Liver (tissue), 9 donors: ENCODE results near the gene NDUFS2. TPM values are rescaled to one million over a fixed set of nuclear protein-coding genes. Genes with fewer than 3 reads are reported as not detected.

Experiments
- DNase-seq: peaks from one replicate; pipeline ENCODE4 v3.0.0-alpha.2; 2017; ENCODE audit warnings: low spot score
- H3K27ac ChIP-seq, 2 donors: one replicate each; pipeline ENCODE4 v1.7.0; 2013; ENCODE audit warnings: inconsistent platforms in 2 of 2, low read length in 2 of 2, control low read depth in 1 of 2, low read depth in 1 of 2, mild to moderate bottlenecking in 1 of 2
- H3K27me3 ChIP-seq, 4 donors: one replicate each; pipeline versions ENCODE4 v1.6.1 to v1.7.0; 2013; ENCODE audit warnings: low read length in 3 of 4, inconsistent platforms in 1 of 4, mild to moderate bottlenecking in 1 of 4, moderate library complexity in 1 of 4; ENCODE audit not compliant: control insufficient read depth in 4 of 4, insufficient read depth in 4 of 4
- H3K36me3 ChIP-seq, 4 donors: one replicate each; pipeline versions ENCODE4 v1.6.1 to v1.7.0; 2013; ENCODE audit warnings: low read length in 3 of 4, mild to moderate bottlenecking in 3 of 4, low read depth in 1 of 4, moderate library complexity in 1 of 4; ENCODE audit not compliant: control insufficient read depth in 4 of 4, insufficient read depth in 3 of 4
- H3K4me1 ChIP-seq, 4 donors: one replicate each; pipeline versions ENCODE4 v1.6.1 to v1.7.0; 2013; ENCODE audit warnings: low read length in 3 of 4, mild to moderate bottlenecking in 3 of 4, moderate library complexity in 1 of 4; ENCODE audit not compliant: control insufficient read depth in 4 of 4, insufficient read depth in 4 of 4
- H3K4me3 ChIP-seq, 3 donors: one replicate each; pipeline versions ENCODE4 v1.6.1 to v1.7.0; 2013; ENCODE audit warnings: low read length in 3 of 3, control low read depth in 1 of 3, low read depth in 1 of 3, mild to moderate bottlenecking in 1 of 3
- H3K9ac ChIP-seq, 2 donors: one replicate each; pipeline ENCODE4 v1.7.0; 2013; ENCODE audit warnings: low read length in 2 of 2, mild to moderate bottlenecking in 2 of 2, moderate library complexity in 2 of 2, control low read depth in 1 of 2, low read depth in 1 of 2
- H3K9me3 ChIP-seq, 4 donors: one replicate each; pipeline versions ENCODE4 v1.6.1 to v1.7.0; 2013; ENCODE audit warnings: low read length in 3 of 4; ENCODE audit not compliant: control insufficient read depth in 4 of 4
- ATF3 ChIP-seq: IDR thresholded peaks from 2 replicates; pipeline ENCODE4 v1.6.1; 2016; ENCODE audit warnings: antibody characterized with exemption
- CTCF ChIP-seq: fragments of 150-350 bp; IDR thresholded peaks from 2 replicates; pipeline ENCODE4 v1.5.1; 2017; ENCODE audit warnings: improper control_type of control experiment, low read depth, low read length; ENCODE audit not compliant: missing input control
- EGR1 ChIP-seq, 2 donors: IDR thresholded peaks; 2 replicates each; pipeline ENCODE4 v1.6.1; 2016 to 2018; ENCODE audit warnings: antibody characterized with exemption in 2 of 2, low read depth in 2 of 2
- FOXA1 ChIP-seq: IDR thresholded peaks from 2 replicates; pipeline ENCODE4 v1.6.1; 2016; ENCODE audit warnings: antibody characterized with exemption
- FOXA2 ChIP-seq: IDR thresholded peaks from 2 replicates; pipeline ENCODE4 v1.6.1; 2016; ENCODE audit warnings: antibody characterized with exemption
- GABPA ChIP-seq, 2 donors: IDR thresholded peaks in 1 of 2; conservative IDR thresholded peaks in 1 of 2; 2 replicates each; pipeline ENCODE4 v1.6.1; 2016; ENCODE audit warnings: antibody characterized with exemption in 2 of 2, mild to moderate bottlenecking in 1 of 2, moderate library complexity in 1 of 2
- HNF4A ChIP-seq, 2 donors: conservative IDR thresholded peaks; 2 replicates each; pipeline ENCODE4 v1.6.1; 2016; ENCODE audit warnings: antibody characterized with exemption in 2 of 2, mild to moderate bottlenecking in 2 of 2
- HNF4G ChIP-seq: IDR thresholded peaks from 2 replicates; pipeline ENCODE4 v1.6.1; 2016; ENCODE audit warnings: antibody characterized with exemption
- JUND ChIP-seq, 2 donors: IDR thresholded peaks; 2 replicates each; pipeline ENCODE4 v1.6.1; 2016; ENCODE audit warnings: antibody characterized with exemption in 2 of 2
- MAX ChIP-seq: IDR thresholded peaks from 2 replicates; pipeline ENCODE4 v1.6.1; 2016; ENCODE audit warnings: antibody characterized with exemption
- NR2F2 ChIP-seq: IDR thresholded peaks from 2 replicates; pipeline ENCODE4 v1.6.1; 2016; ENCODE audit warnings: antibody characterized with exemption
- RAD21 ChIP-seq, 2 donors: IDR thresholded peaks; 2 replicates each; pipeline ENCODE4 v1.6.1; 2016; ENCODE audit warnings: antibody characterized with exemption in 2 of 2, mild to moderate bottlenecking in 2 of 2
- REST ChIP-seq: IDR thresholded peaks from 2 replicates; pipeline ENCODE4 v1.6.1; 2016; ENCODE audit warnings: antibody characterized with exemption, mild to moderate bottlenecking
- RXRA ChIP-seq, 2 donors: IDR thresholded peaks; 2 replicates each; pipeline ENCODE4 v1.6.1; 2017 to 2018; ENCODE audit warnings: antibody characterized with exemption in 2 of 2, mild to moderate bottlenecking in 1 of 2
- SP1 ChIP-seq: IDR thresholded peaks from 2 replicates; pipeline ENCODE4 v1.6.1; 2018; ENCODE audit warnings: antibody characterized with exemption, mild to moderate bottlenecking
- TAF1 ChIP-seq: conservative IDR thresholded peaks from 2 replicates; pipeline ENCODE4 v1.6.1; 2016; ENCODE audit warnings: antibody characterized with exemption, mild to moderate bottlenecking
- YY1 ChIP-seq: IDR thresholded peaks from 2 replicates; pipeline ENCODE4 v1.6.1; 2016; ENCODE audit warnings: antibody characterized with exemption, mild to moderate bottlenecking
- ZBTB33 ChIP-seq: IDR thresholded peaks from 2 replicates; pipeline ENCODE4 v1.6.1; 2016; ENCODE audit warnings: antibody characterized with exemption
- WGBS: extraction: QIAGEN DNeasy Blood & Tissue Kit; methylation state at CpG from one replicate; pipeline ENCODE4 v1.1.7; 2013; 5-methylcytosine and 5-hydroxymethylcytosine counted together
- polyA plus RNA-seq, 2 donors: library from polyadenylated mRNA; stranded (reverse) in 1 of 2; unstranded in 1 of 2; fragments of 200-250 nt in 1 of 2; fragments of >200 nt in 1 of 2; fragmentation: Nextera tagmentation in 1 of 2; extraction: Ambion mirVana in 1 of 2; gene quantifications; one replicate each; pipeline versions ENCODE4 v1.2.1 to v1.2.3, GENCODE V29; 2013 to 2015
- total RNA-seq, 2 donors: library from RNA; depleted of rRNA; stranded (reverse); fragments of >200 nt; gene quantifications; one replicate each; pipeline ENCODE4 v1.2.3, GENCODE V29; 2014
- donor health status: healthy.
- donor health status: healthy.
- donor health status: healthy.
- donor health status: healthy.
- donor health status: healthy.

Gene NDUFS2
- total and polyA plus RNA-seq, 4 donors: 93.3 to 167 (median 120) TPM

GRCh38 chr1:161161652-161162051 lies 40.5 kb upstream of the NDUFS2 start:
- no peaks in the 10 kb centered on the region for H3K9me3 ChIP-seq
- H3K27me3 ChIP-seq: no peaks in the 10 kb centered on the region
- H3K27ac ChIP-seq: no peak overlapping the region
- H3K4me3 ChIP-seq: no peak overlapping the region
- 91% methylated on average over 5 of the region's 5 CpGs for WGBS
- no peak for DNase-seq
- H3K36me3 ChIP-seq: peaks cover 0 to 25% (median 9%) of the 10 kb centered on the region in 4 donors
- H3K9ac ChIP-seq: no peak overlapping the region
- H3K4me1 ChIP-seq: peaks cover 13 to 46% (median 28%) of the 10 kb centered on the region in 4 donors
- no peak for TF ChIP-seq NR2F2
- TF ChIP-seq FOXA2: no peak
- TF ChIP-seq FOXA1: no peak
- no peak for TF ChIP-seq ZBTB33
- no peak for TF ChIP-seq RXRA (IDR thresholded peaks at IDR 0.05)
- no peak for TF ChIP-seq GABPA (IDR thresholded peaks at IDR 0.05 in 1 of 2, conservative IDR thresholded peaks at IDR 0.05 in 1 of 2)
- TF ChIP-seq MAX: no peak
- TF ChIP-seq SP1: no peak
- TF ChIP-seq EGR1 (IDR thresholded peaks at IDR 0.05; ENCODE audit: low read depth in 2 of 2): no peak
- no peak for TF ChIP-seq JUND (IDR thresholded peaks at IDR 0.05)

GRCh38 chr1:161162052-161162451 lies 40.1 kb upstream of the NDUFS2 start:
- Histone ChIP-seq H3K4me3 (no peak overlapping the region), H3K4me1 (peaks cover 15 to 50% (median 32%) of the 10 kb centered on the region in 4 donors), H3K27ac (no peak overlapping the region), H3K36me3 (peaks cover 0 to 25% (median 9%) of the 10 kb centered on the region in 4 donors), H3K27me3 (no peaks in the 10 kb centered on the region), H3K9ac (no peak overlapping the region), H3K9me3 (no peaks in the 10 kb centered on the region)
- DNase-seq: no peak
- TF ChIP-seq REST: no peak
- no peak for TF ChIP-seq RAD21 (IDR thresholded peaks at IDR 0.05)
- no peak for TF ChIP-seq ATF3
- no peak for TF ChIP-seq TAF1
- no peak for TF ChIP-seq MAX
- TF ChIP-seq HNF4G: no peak
- no peak for TF ChIP-seq NR2F2
- no peak for TF ChIP-seq GABPA (IDR thresholded peaks at IDR 0.05 in 1 of 2, conservative IDR thresholded peaks at IDR 0.05 in 1 of 2)
- TF ChIP-seq RXRA (IDR thresholded peaks at IDR 0.05): no peak
- no peak for TF ChIP-seq SP1
- TF ChIP-seq ZBTB33: no peak
- TF ChIP-seq EGR1 (IDR thresholded peaks at IDR 0.05; ENCODE audit: low read depth in 2 of 2): no peak
- TF ChIP-seq FOXA2: no peak
- no peak for TF ChIP-seq CTCF
- TF ChIP-seq YY1: no peak
- no peak for TF ChIP-seq HNF4A (conservative IDR thresholded peaks at IDR 0.05)
- no peak for TF ChIP-seq JUND (IDR thresholded peaks at IDR 0.05)
- 80% methylated on average over 7 of the region's 7 CpGs for WGBS
